Measurements from ENCODE around the gene RASSF8.

Gene RASSF8

GRCh38 chr12:25962932-25963525 lies 4.5 kb downstream of the RASSF8 start:
- no peak for DNase-seq

- no peak for DNase-seq
These were observed 7.2 kb downstream of the RASSF8 start for GRCh38 chr12:25965682-25966081.

GRCh38 chr12:25970082-25970481 lies 11.6 kb downstream of the RASSF8 start:
- no peak for DNase-seq

GRCh38 chr12:25970916-25971653 lies 12.6 kb downstream of the RASSF8 start:
- no peak for DNase-seq

- no peak for DNase-seq
These were observed 13.2 kb downstream of the RASSF8 start for GRCh38 chr12:25971654-25972041.

GRCh38 chr12:25972783-25973182 lies 14.3 kb downstream of the RASSF8 start:
- no peak for DNase-seq

- no peak for DNase-seq
These were observed 16.7 kb downstream of the RASSF8 start for GRCh38 chr12:25975179-25975578.

GRCh38 chr12:25975682-25976081 lies 17.2 kb downstream of the RASSF8 start:
- DNase-seq, result no peak

GRCh38 chr12:25976289-25976688 lies 17.8 kb downstream of the RASSF8 start:
- DNase-seq, result no peak

- DNase-seq, result no peak
These were observed 18.6 kb downstream of the RASSF8 start for GRCh38 chr12:25977047-25977446.

GRCh38 chr12:25979059-25979458 lies 20.6 kb downstream of the RASSF8 start:
- no peak for DNase-seq

- DNase-seq, result no peak
These were observed 21.1 kb downstream of the RASSF8 start for GRCh38 chr12:25979563-25979962.

GRCh38 chr12:25980035-25980434 lies 21.6 kb downstream of the RASSF8 start:
- no peak for DNase-seq

- no peak for DNase-seq
These were observed 23.1 kb downstream of the RASSF8 start for GRCh38 chr12:25981597-25981996.

- DNase-seq, result no peak
These were observed 23.9 kb downstream of the RASSF8 start for GRCh38 chr12:25982416-25982815.

- DNase-seq, result no peak
These were observed 25.1 kb downstream of the RASSF8 start for GRCh38 chr12:25983625-25984024.

- no peak for DNase-seq
These were observed 26.3 kb downstream of the RASSF8 start for GRCh38 chr12:25984759-25985158.

- no peak for DNase-seq
These were observed 27.1 kb downstream of the RASSF8 start for GRCh38 chr12:25985316-25986175.

- DNase-seq, result no peak
These were observed 27.7 kb downstream of the RASSF8 start for GRCh38 chr12:25986180-25986579.

GRCh38 chr12:25988505-25988904 lies 30.0 kb downstream of the RASSF8 start:
- DNase-seq, result no peak

- DNase-seq, result no peak
These were observed 32.0 kb downstream of the RASSF8 start for GRCh38 chr12:25990495-25990894.

GRCh38 chr12:25992026-25992782 lies 33.7 kb downstream of the RASSF8 start:
- DNase-seq, result no peak

All from hematopoietic multipotent progenitor cell treated with erythropoietin and hydrocortisone succinate and interleukin-3 and kit ligand, for 4 days (in vitro differentiated cells).